SK-N-SH treated with all-trans-retinoic acid at 6 μM for 48 hours (cell line): ENCODE results near the gene CENPB.

Experiments
- ATAC-seq: fragments of 200-7000 bp; cut with Tn5 transposase; 3 replicates; pipeline ENCODE4 v1.9.1; 2020; ENCODE audit warnings: mild to moderate bottlenecking, moderate library complexity
- ARNTL ChIP-seq: fragments of 450-650 bp; formaldehyde crosslinking; IDR thresholded peaks from 2 replicates; pipeline ENCODE4 v1.5.0; 2020; ENCODE audit warnings: low read depth, mild to moderate bottlenecking, moderate library complexity, borderline replicate concordance
- BACH2 ChIP-seq: fragments of 250-450 bp; sonication (Bioruptor Pico); IDR thresholded peaks from 2 replicates; pipeline ENCODE4 v1.9.0; 2021; ENCODE audit warnings: mild to moderate bottlenecking, borderline replicate concordance
- CREB5 ChIP-seq: fragments of 250-450 bp; sonication (Bioruptor Pico); IDR thresholded peaks from 2 replicates; pipeline ENCODE4 v1.5.1; 2020; ENCODE audit warnings: low read depth, mild to moderate bottlenecking, moderate library complexity
- CSDC2 ChIP-seq: fragments of 250-450 bp; sonication (Bioruptor Pico); IDR thresholded peaks from 2 replicates; pipeline ENCODE4 v1.5.0; 2020; ENCODE audit warnings: mild to moderate bottlenecking, moderate library complexity
- CSRNP3 ChIP-seq: fragments of 250-450 bp; sonication (Bioruptor Pico); IDR thresholded peaks from 2 replicates; pipeline ENCODE4 v1.5.1; 2021; ENCODE audit warnings: mild to moderate bottlenecking, moderate library complexity
- ESRRG ChIP-seq: fragments of 250-450 bp; sonication (Bioruptor Pico); IDR thresholded peaks from 2 replicates; pipeline ENCODE4 v1.6.1; 2021; ENCODE audit warnings: mild to moderate bottlenecking
- GLIS3 ChIP-seq: fragments of 250-450 bp; sonication (Bioruptor Pico); IDR thresholded peaks from 2 replicates; pipeline ENCODE4 v1.5.0; 2020; ENCODE audit warnings: mild to moderate bottlenecking, moderate library complexity
- ISL1 ChIP-seq: fragments of 250-450 bp; sonication (Bioruptor Pico); IDR thresholded peaks from 2 replicates; pipeline ENCODE4 v2.1.2; 2022; ENCODE audit warnings: mild to moderate bottlenecking, moderate library complexity
- OSR1 ChIP-seq: fragments of 250-450 bp; sonication (Bioruptor Pico); IDR thresholded peaks from 2 replicates; pipeline ENCODE4 v1.8.0; 2022; ENCODE audit warnings: moderate library complexity, mild to moderate bottlenecking, inconsistent platforms
- POU6F1 ChIP-seq: fragments of 250-450 bp; sonication (Bioruptor Pico); IDR thresholded peaks from 2 replicates; pipeline ENCODE4 v1.8.0; 2021; ENCODE audit warnings: low read depth, mild to moderate bottlenecking, moderate library complexity, borderline replicate concordance
- PPARA ChIP-seq: fragments of 250-450 bp; sonication (Bioruptor Pico); IDR thresholded peaks from 2 replicates; pipeline ENCODE4 v1.5.0; 2020; ENCODE audit warnings: mild to moderate bottlenecking, borderline replicate concordance
- RARB ChIP-seq: fragments of 250-450 bp; sonication (Bioruptor Pico); IDR thresholded peaks from 2 replicates; pipeline ENCODE4 v1.8.0; 2021; ENCODE audit warnings: mild to moderate bottlenecking, moderate library complexity
- SNAI2 ChIP-seq: fragments of 250-450 bp; sonication (Bioruptor Pico); IDR thresholded peaks from 2 replicates; pipeline ENCODE4 v1.5.0; 2020; ENCODE audit warnings: mild to moderate bottlenecking, moderate library complexity
- TCF4 ChIP-seq: fragments of 250-450 bp; sonication (Bioruptor Pico); IDR thresholded peaks from 2 replicates; pipeline ENCODE4 v1.8.0; 2021; ENCODE audit warnings: mild to moderate bottlenecking, moderate library complexity, borderline replicate concordance
- TOX ChIP-seq: fragments of 250-450 bp; sonication (Bioruptor Pico); IDR thresholded peaks from 2 replicates; pipeline ENCODE4 v1.8.0; 2021; ENCODE audit warnings: mild to moderate bottlenecking, moderate library complexity, borderline replicate concordance
- TSHZ2 ChIP-seq: fragments of 250-450 bp; sonication (Bioruptor Pico); IDR thresholded peaks from 2 replicates; pipeline ENCODE4 v1.5.0; 2020; ENCODE audit warnings: mild to moderate bottlenecking, moderate library complexity
- ZC3H10 ChIP-seq: fragments of 250-450 bp; sonication (Bioruptor Pico); IDR thresholded peaks from 2 replicates; pipeline ENCODE4 v1.5.1; 2021; ENCODE audit warnings: mild to moderate bottlenecking, moderate library complexity
- ZFP3 ChIP-seq: fragments of 250-450 bp; sonication (Bioruptor Pico); IDR thresholded peaks from 2 replicates; pipeline ENCODE4 v1.5.0; 2020; ENCODE audit warnings: mild to moderate bottlenecking, moderate library complexity
- ZFP30 ChIP-seq: fragments of 450-650 bp; formaldehyde crosslinking; IDR thresholded peaks from 2 replicates; pipeline ENCODE4 v1.5.0; 2022; ENCODE audit warnings: mild to moderate bottlenecking, moderate library complexity
- ZNF565 ChIP-seq: fragments of 450-650 bp; formaldehyde crosslinking; conservative IDR thresholded peaks from 2 replicates; pipeline ENCODE4 v1.5.0; 2020; ENCODE audit warnings: low read depth, mild to moderate bottlenecking, moderate library complexity
- ZNF70 ChIP-seq: fragments of 450-650 bp; formaldehyde crosslinking; IDR thresholded peaks from 2 replicates; pipeline ENCODE4 v1.5.0; 2020; ENCODE audit warnings: mild to moderate bottlenecking, moderate library complexity

Gene CENPB

GRCh38 chr20:3812975-3813847 is 26.7 kb upstream of the CENPB start:
- no peak for ATAC-seq
- TF ChIP-seq ZNF70 (CRISPR knock-in tag) = no peak
- no peak for TF ChIP-seq CSDC2
- TF ChIP-seq ESRRG (CRISPR knock-in tag) = no peak
- TF ChIP-seq ZFP3 (CRISPR knock-in tag) = no peak
- TF ChIP-seq OSR1 = no peak
- no peak for TF ChIP-seq ISL1
- TF ChIP-seq ARNTL (CRISPR knock-in tag) = no peak
- TF ChIP-seq ZNF565 = no peak
- TF ChIP-seq PPARA (CRISPR knock-in tag) = no peak

GRCh38 chr20:3812259-3812681 is 25.7 kb upstream of the CENPB start:
- no peak for ATAC-seq

GRCh38 chr20:3811467-3812258 is 25.1 kb upstream of the CENPB start:
- peak; percentile 65 for ATAC-seq
- TF ChIP-seq ZC3H10 (CRISPR knock-in tag) (no peak), GLIS3 (CRISPR knock-in tag) (no peak), OSR1 (no peak), POU6F1 (CRISPR knock-in tag) (no peak), ZFP3 (CRISPR knock-in tag) (no peak), TSHZ2 (CRISPR knock-in tag) (peak; percentile 61; the same call in 1 of the 2 replicates), CREB5 (no peak), ARNTL (CRISPR knock-in tag) (peak; percentile 100), ZNF565 (no peak), ESRRG (CRISPR knock-in tag) (no peak), PPARA (CRISPR knock-in tag) (no peak), ISL1 (peak; percentile 65), ZFP30 (no peak), RARB (CRISPR knock-in tag) (no peak), SNAI2 (CRISPR knock-in tag) (no peak), TOX (no peak), BACH2 (no peak), CSDC2 (no peak), CSRNP3 (CRISPR knock-in tag) (no peak), TCF4 (CRISPR knock-in tag) (peak; percentile 82; the same call in 1 of the 2 replicates)

More at GRCh38 chr20:3812259-3812681, 25.7 kb upstream of the CENPB start:
- TF ChIP-seq ARNTL (CRISPR knock-in tag) (no peak), TSHZ2 (CRISPR knock-in tag) (no peak), ISL1 (no peak), ZFP30 (no peak), ZFP3 (CRISPR knock-in tag) (peak; percentile 89; the same call in 1 of the 2 replicates), TOX (no peak), ESRRG (CRISPR knock-in tag) (no peak)
